ENCODE results near the gene FOXD4. TPM values are rescaled to one million over a fixed set of nuclear protein-coding genes. Genes with fewer than 3 reads are reported as not detected.
A peak's percentile ranks its signal among the peaks of the same experiment; 100 is the strongest.
"Not testable (repeated sequence)": the region's sequence is repeated elsewhere in the genome, so short reads cannot be mapped to it uniquely, and the experiment has no call there.

The FOXD4 gene
- total RNA-seq (under 1 TPM; 0.15 to 0.31 (median 0.20) TPM), polyA plus RNA-seq (0.14 TPM)
- long read RNA-seq, donor 1, result 0 reads
- long read RNA-seq, donor 2, result 0 reads
- long read RNA-seq, donor 3, result 0 reads
- long read RNA-seq, donor 4, partial matches to known transcripts, result 0 of 1 reads
- long read RNA-seq, donor 4, other reads (novel, unspliced or antisense), result 0 of 1 reads

- H3K27me3 ChIP-seq (ENCODE audit: control insufficient read depth, insufficient read depth); H3K4me1 ChIP-seq (ENCODE audit: control insufficient read depth, insufficient read depth, low read length); DNase-seq; H3K27ac ChIP-seq (ENCODE audit: low read length); H3K9me3 ChIP-seq (ENCODE audit: control insufficient read depth, low read length); intact Hi-C loops (cut with DNase I); ATAC-seq; H3K4me3 ChIP-seq (ENCODE audit: low read length): not testable (repeated sequence)
- WGBS, result 22% methylated on average over 28 of the region's 30 CpGs
These were observed at the start of gene FOXD4 for GRCh38 chr9:117995-118467. TSS of gene FOXD4 (minus strand) at chr9:118417. CDS start at chr9:118119, 298 bp downstream.

- DNase-seq; H3K27me3 ChIP-seq (ENCODE audit: control insufficient read depth, insufficient read depth); ATAC-seq; H3K4me3 ChIP-seq (ENCODE audit: low read length); H3K4me1 ChIP-seq (ENCODE audit: control insufficient read depth, insufficient read depth, low read length); H3K9me3 ChIP-seq (ENCODE audit: control insufficient read depth, low read length); H3K27ac ChIP-seq (ENCODE audit: low read length); intact Hi-C loops (cut with DNase I): not testable (repeated sequence)
- WGBS, result no CpG with 5 or more reads among the region's 1 CpG
These were observed 41.7 kb upstream of the FOXD4 start for GRCh38 chr9:159871-160270.

GRCh38 chr9:151173-151572, 33.0 kb upstream of the FOXD4 start:
- H3K4me1 ChIP-seq (ENCODE audit: control insufficient read depth, insufficient read depth, low read length); H3K9me3 ChIP-seq (ENCODE audit: control insufficient read depth, low read length); H3K4me3 ChIP-seq (ENCODE audit: low read length); H3K27ac ChIP-seq (ENCODE audit: low read length); intact Hi-C loops (cut with DNase I); H3K27me3 ChIP-seq (ENCODE audit: control insufficient read depth, insufficient read depth); ATAC-seq; DNase-seq: not testable (repeated sequence)

- WGBS, result 87% methylated on average over 17 of the region's 17 CpGs
- ATAC-seq; H3K4me1 ChIP-seq (ENCODE audit: control insufficient read depth, insufficient read depth, low read length); H3K27me3 ChIP-seq (ENCODE audit: control insufficient read depth, insufficient read depth); intact Hi-C loops (cut with DNase I); H3K4me3 ChIP-seq (ENCODE audit: low read length); H3K9me3 ChIP-seq (ENCODE audit: control insufficient read depth, low read length); H3K27ac ChIP-seq (ENCODE audit: low read length): not testable (repeated sequence)
- peak in 2 of 3 donors; percentile 28 to 41 for DNase-seq
These were observed 21.7 kb upstream of the FOXD4 start for GRCh38 chr9:139880-140279.

- H3K4me1 ChIP-seq (ENCODE audit: control insufficient read depth, insufficient read depth, low read length); H3K4me3 ChIP-seq (ENCODE audit: low read length); intact Hi-C loops (cut with DNase I); H3K27ac ChIP-seq (ENCODE audit: low read length); H3K9me3 ChIP-seq (ENCODE audit: control insufficient read depth, low read length); H3K27me3 ChIP-seq (ENCODE audit: control insufficient read depth, insufficient read depth); ATAC-seq: not testable (repeated sequence)
- DNase-seq, result peak in 1 of 3 donors; percentile 57
- WGBS, result 4% methylated on average over 64 of the region's 71 CpGs
These were observed 848 bp downstream of the FOXD4 start for GRCh38 chr9:117144-117994.

- 8% methylated on average over 40 of the region's 41 CpGs for whole genome bisulfite sequencing
- not testable (repeated sequence) for ATAC-seq
These were observed 1.8 kb downstream of the FOXD4 start for GRCh38 chr9:116239-117077.

GRCh38 chr9:115118-115451, 3.1 kb downstream of the FOXD4 start:
- H3K27ac ChIP-seq (ENCODE audit: low read length); H3K4me3 ChIP-seq (ENCODE audit: low read length); H3K9me3 ChIP-seq (ENCODE audit: control insufficient read depth, low read length); H3K4me1 ChIP-seq (ENCODE audit: control insufficient read depth, insufficient read depth, low read length); intact Hi-C loops (cut with DNase I); ATAC-seq; H3K27me3 ChIP-seq (ENCODE audit: control insufficient read depth, insufficient read depth): not testable (repeated sequence)
- peak in 1 of 3 donors; percentile 49 for DNase-seq
- 10% methylated on average over 10 of the region's 11 CpGs for WGBS

More at GRCh38 chr9:116239-117077, 1.8 kb downstream of the FOXD4 start:
- H3K9me3 ChIP-seq (ENCODE audit: control insufficient read depth, low read length); H3K4me3 ChIP-seq (ENCODE audit: low read length); H3K4me1 ChIP-seq (ENCODE audit: control insufficient read depth, insufficient read depth, low read length); H3K27ac ChIP-seq (ENCODE audit: low read length); intact Hi-C loops (cut with DNase I); H3K27me3 ChIP-seq (ENCODE audit: control insufficient read depth, insufficient read depth): not testable (repeated sequence)
- DNase-seq, result peak in 1 of 3 donors; percentile 53

GRCh38 chr9:114267-115117, 3.7 kb downstream of the FOXD4 start:
- H3K9me3 ChIP-seq (ENCODE audit: control insufficient read depth, low read length); H3K27ac ChIP-seq (ENCODE audit: low read length); H3K4me1 ChIP-seq (ENCODE audit: control insufficient read depth, insufficient read depth, low read length); intact Hi-C loops (cut with DNase I); H3K27me3 ChIP-seq (ENCODE audit: control insufficient read depth, insufficient read depth): not testable (repeated sequence)
- peak in 1 of 3 donors; percentile 53 for DNase-seq
- H3K4me3 ChIP-seq (ENCODE audit: low read length), result peak overlapping the region; percentile 47
- ATAC-seq, result peak; percentile 59 to 73
- WGBS, result 2% methylated on average over 70 of the region's 73 CpGs

- 1% methylated on average over 108 of the region's 111 CpGs for WGBS
- intact Hi-C loops (cut with DNase I); H3K27ac ChIP-seq (ENCODE audit: low read length): not testable (repeated sequence)
These were observed 4.5 kb downstream of the FOXD4 start for GRCh38 chr9:113468-114266.

More at GRCh38 chr9:113468-114266, 4.5 kb downstream of the FOXD4 start:
- not testable (repeated sequence) for H3K4me1 ChIP-seq (ENCODE audit: control insufficient read depth, insufficient read depth, low read length); H3K27me3 ChIP-seq (ENCODE audit: control insufficient read depth, insufficient read depth); H3K9me3 ChIP-seq (ENCODE audit: control insufficient read depth, low read length)
- peak overlapping the region; percentile 47 for H3K4me3 ChIP-seq (ENCODE audit: low read length)
- DNase-seq (peak; percentile 22 to 70 (median 46)), ATAC-seq (peak; percentile 59 to 72)

Data from right cardiac atrium (tissue), 5 donors.